OCI-LY1 (cell line): ENCODE data around the gene TOMM6.
"Not testable (repeated sequence)": the region's sequence is repeated elsewhere in the genome, so short reads cannot be mapped to it uniquely, and the experiment has no call there.

Experiments
- H2AFZ ChIP-seq: fragments of 200-600 bp; sonication (generic), shearing (Covaris generic); 2 replicates; pipeline ENCODE4 v1.6.0; 2014; ENCODE audit warnings: antibody characterized with exemption, mild to moderate bottlenecking, low read length
- H3F3A ChIP-seq: fragments of 200-600 bp; sonication (generic), shearing (Covaris generic); 2 replicates; pipeline ENCODE4 v1.6.0; 2014; ENCODE audit warnings: mild to moderate bottlenecking, antibody characterized with exemption, low read length, moderate library complexity; ENCODE audit not compliant: insufficient read depth
- H3K27ac ChIP-seq: fragments of 200-600 bp; sonication (generic); 2 replicates; pipeline ENCODE4 v1.5.1; 2014; ENCODE audit warnings: low read length, mixed run types, mild to moderate bottlenecking, low read depth; ENCODE audit not compliant: poor library complexity, severe bottlenecking
- H3K27me3 ChIP-seq: fragments of 200-600 bp; sonication (generic); 2 replicates; pipeline ENCODE4 v1.6.0; 2014; ENCODE audit warnings: antibody characterized with exemption, mild to moderate bottlenecking, low read length, moderate library complexity; ENCODE audit not compliant: insufficient read depth
- H3K36me3 ChIP-seq: fragments of 200-600 bp; sonication (generic); 2 replicates; pipeline ENCODE4 v1.6.1; 2014; ENCODE audit warnings: mild to moderate bottlenecking, antibody characterized with exemption, low read length, moderate library complexity, mixed read lengths; ENCODE audit not compliant: insufficient read depth
- H3K4me1 ChIP-seq: fragments of 200-600 bp; sonication (generic); 2 replicates; pipeline ENCODE4 v1.5.1; 2014; ENCODE audit warnings: mild to moderate bottlenecking, low read length, moderate library complexity; ENCODE audit not compliant: insufficient read depth, severe bottlenecking
- H3K4me2 ChIP-seq: fragments of 200-600 bp; sonication (generic), shearing (Covaris generic); 2 replicates; pipeline ENCODE4 v1.6.1; 2014; ENCODE audit warnings: low read length
- H3K4me3 ChIP-seq: fragments of 200-600 bp; sonication (generic); 2 replicates; pipeline ENCODE4 v1.5.1; 2014; ENCODE audit warnings: low read length, low read depth, mild to moderate bottlenecking, mixed read lengths; ENCODE audit not compliant: poor library complexity, severe bottlenecking
- H3K79me2 ChIP-seq: fragments of 200-600 bp; shearing (Covaris generic); 2 replicates; pipeline ENCODE4 v1.6.1; 2016; ENCODE audit warnings: mixed run types, low read length, mixed read lengths; ENCODE audit not compliant: insufficient read depth
- H3K9ac ChIP-seq: fragments of 200-600 bp; sonication (generic), shearing (Covaris generic); 2 replicates; pipeline ENCODE4 v1.6.1; 2014; ENCODE audit warnings: mild to moderate bottlenecking, low read length, mixed read lengths
- H3K9me2 ChIP-seq: fragments of 200-600 bp; sonication (generic), shearing (Covaris generic); 2 replicates; pipeline ENCODE4 v1.6.1; 2014; ENCODE audit warnings: low read depth, mild to moderate bottlenecking, low read length, mixed read lengths
- H3K9me3 ChIP-seq: fragments of 200-600 bp; shearing (Covaris generic); 2 replicates; pipeline ENCODE4 v1.6.1; 2014; ENCODE audit warnings: low read length, mixed read lengths
- H4K20me1 ChIP-seq: fragments of 200-600 bp; sonication (generic), shearing (Covaris generic); 2 replicates; pipeline ENCODE4 v1.6.0; 2016; ENCODE audit warnings: mild to moderate bottlenecking, low read length; ENCODE audit not compliant: insufficient read depth
- CTCF ChIP-seq: fragments of 200-600 bp; sonication (generic), shearing (Covaris generic); IDR thresholded peaks from 2 replicates; pipeline ENCODE4 v1.5.1; 2017; ENCODE audit warnings: mild to moderate bottlenecking, antibody characterized with exemption, low read length, moderate library complexity, mixed read lengths
- EZH2 ChIP-seq: fragments of 200-600 bp; sonication (generic), shearing (Covaris generic); IDR thresholded peaks from 2 replicates; pipeline ENCODE4 v1.8.0; 2017; ENCODE audit warnings: borderline replicate concordance, mixed run types, mild to moderate bottlenecking, antibody characterized with exemption, low read length, moderate library complexity, mixed read lengths

Gene TOMM6

GRCh38 chr6:41763470-41763869, 24.0 kb upstream of the TOMM6 start:
- Histone ChIP-seq H3K27me3 (peaks cover 4% of the 10 kb centered on the region; the same call in 1 of the 2 replicates), H3K4me3 (no peak overlapping the region), H4K20me1 (no peaks in the 10 kb centered on the region), H2AFZ (no peak overlapping the region), H3K79me2 (no peaks in the 10 kb centered on the region), H3K9ac (no peak overlapping the region), H3K9me2 (no peaks in the 10 kb centered on the region), H3K4me2 (no peak overlapping the region), H3F3A (no peaks in the 10 kb centered on the region), H3K36me3 (no peaks in the 10 kb centered on the region), H3K4me1 (no peaks in the 10 kb centered on the region), H3K9me3 (no peaks in the 10 kb centered on the region), H3K27ac (no peak overlapping the region)
- TF ChIP-seq EZH2, result no peak
- no peak for TF ChIP-seq CTCF

- H2AFZ ChIP-seq, H3F3A ChIP-seq, H4K20me1 ChIP-seq, H3K4me1 ChIP-seq, H3K9me2 ChIP-seq, H3K27me3 ChIP-seq, H3K9ac ChIP-seq, H3K79me2 ChIP-seq, H3K4me2 ChIP-seq, H3K9me3 ChIP-seq, H3K36me3 ChIP-seq, H3K27ac ChIP-seq, H3K4me3 ChIP-seq: not testable (repeated sequence)
Measured at GRCh38 chr6:41766043-41766664, 21.3 kb upstream of the TOMM6 start.

- Histone ChIP-seq H3K9ac (no peak overlapping the region), H3K36me3 (peaks cover 12% of the 10 kb centered on the region; the same call in 1 of the 2 replicates), H3K27ac (no peak overlapping the region), H3K4me2 (no peak overlapping the region), H3F3A (no peaks in the 10 kb centered on the region), H3K79me2 (no peaks in the 10 kb centered on the region), H3K4me3 (no peak overlapping the region), H3K9me3 (no peaks in the 10 kb centered on the region), H3K9me2 (no peaks in the 10 kb centered on the region), H4K20me1 (no peaks in the 10 kb centered on the region), H3K27me3 (no peaks in the 10 kb centered on the region), H2AFZ (no peak overlapping the region), H3K4me1 (no peaks in the 10 kb centered on the region)
- TF ChIP-seq CTCF, result no peak
- TF ChIP-seq EZH2, result no peak
Measured at GRCh38 chr6:41767112-41767833, 20.2 kb upstream of the TOMM6 start.
